Spleen (tissue), 13 donors: Measurements from ENCODE around the gene ABCC8. TPM values are rescaled to one million over a fixed set of nuclear protein-coding genes. Genes with fewer than 3 reads are reported as not detected.

Experiments used
- DNase-seq: peaks from one replicate; pipeline ENCODE4 v3.0.0-alpha.2; 2020
- H3K27ac ChIP-seq, 8 donors: fragments of 200-600 bp; sonication (generic) in 7 of 8; 1 replicate in 4 of 8; 2 replicates in 4 of 8; pipeline versions ENCODE4 v1.5.0 to v1.8.0; 2016 to 2021; ENCODE audit warnings: inconsistent platforms in 4 of 8, mild to moderate bottlenecking in 4 of 8, moderate library complexity in 1 of 8
- H3K27me3 ChIP-seq, 7 donors: fragments of 200-600 bp; sonication (generic) in 6 of 7; replicated peaks in 1 of 7; 1 replicate in 4 of 7; 2 replicates in 3 of 7; pipeline versions ENCODE4 v1.5.0 to v1.8.0; 2016 to 2021; ENCODE audit warnings: inconsistent platforms in 3 of 7, mild to moderate bottlenecking in 1 of 7
- H3K36me3 ChIP-seq, 6 donors: fragments of 200-600 bp; sonication (generic) in 5 of 6; 1 replicate in 4 of 6; 2 replicates in 2 of 6; pipeline versions ENCODE4 v1.5.0 to v1.8.0; 2016 to 2021; ENCODE audit warnings: inconsistent platforms in 2 of 6
- H3K4me1 ChIP-seq, 6 donors: fragments of 200-600 bp; sonication (generic) in 5 of 6; 1 replicate in 3 of 6; 2 replicates in 3 of 6; pipeline versions ENCODE4 v1.5.0 to v1.8.0; 2016 to 2021; ENCODE audit warnings: inconsistent platforms in 3 of 6
- H3K4me3 ChIP-seq, 8 donors: fragments of 200-600 bp; sonication (generic) in 7 of 8; 1 replicate in 4 of 8; 2 replicates in 4 of 8; pipeline versions ENCODE4 v1.5.0 to v1.8.0; 2016 to 2021; ENCODE audit warnings: inconsistent platforms in 4 of 8, mild to moderate bottlenecking in 4 of 8, moderate library complexity in 2 of 8
- H3K9me3 ChIP-seq, 8 donors: fragments of 200-600 bp; sonication (generic) in 7 of 8; 1 replicate in 4 of 8; 2 replicates in 4 of 8; pipeline versions ENCODE4 v1.5.0 to v1.8.0; 2016 to 2021; ENCODE audit warnings: inconsistent platforms in 4 of 8
- CTCF ChIP-seq, 11 experiments: fragments of 200-600 bp in 7 of 11; fragments of 450-650 bp in 4 of 11; sonication (generic) in 4 of 11; IDR thresholded peaks in 8 of 11; conservative IDR thresholded peaks in 3 of 11; 1 replicate in 7 of 11; 2 replicates in 4 of 11; pipeline versions ENCODE4 v1.4.0 to v1.8.0; 2016 to 2021; ENCODE audit warnings: antibody characterized with exemption in 11 of 11, inconsistent platforms in 4 of 11, mild to moderate bottlenecking in 1 of 11
- POLR2A ChIP-seq, 3 donors: fragments of 450-650 bp; IDR thresholded peaks; one replicate each; pipeline ENCODE4 v1.5.1; 2017; ENCODE audit warnings: antibody characterized with exemption in 3 of 3, mild to moderate bottlenecking in 1 of 3
- POLR2AphosphoS5 ChIP-seq, 3 donors: sonication (generic); formaldehyde crosslinking; IDR thresholded peaks; one replicate each; pipeline ENCODE4 v1.5.1; 2017; ENCODE audit warnings: antibody characterized with exemption in 3 of 3
- WGBS, 5 donors: extraction: QIAGEN DNeasy Blood & Tissue Kit in 3 of 5; methylation state at CpG; one replicate each; pipeline versions ENCODE4 v1.1.5 to v1.1.7; 2013 to 2018; 5-methylcytosine and 5-hydroxymethylcytosine counted together
- intact Hi-C: fragments of 100-400 bp; cut with DNase I; formaldehyde crosslinking; loops from one replicate; pipeline ENCODE4 v1.15.0; 2023; ENCODE audit warnings: low total_unique reads
- long read RNA-seq, 2 donors: transcript quantifications; one replicate each; lab custom pipeline, GENCODE V29; 2026
- polyA plus RNA-seq, 3 donors: library from polyadenylated mRNA; stranded (reverse); fragments of 200-250 nt; gene quantifications; one replicate each; pipeline ENCODE4 v1.2.1, GENCODE V29; 2013
- total RNA-seq, 7 donors: library from RNA; depleted of rRNA in 3 of 7; stranded (reverse); fragments of >200 nt in 3 of 7; fragmentation: NEBNext Ultra II Directional in 4 of 7; extraction: Animal tissue kit (Norgen Biotek cat#: 25700) in 4 of 7; gene quantifications; one replicate each; pipeline versions ENCODE4 v1.1.0 to v1.2.1, GENCODE V29; 2016 to 2021
- donor health status: healthy with polysubstance abuse.
- donor health status: DM: no; HTN: no; CAD: no; lungs with moderate emphysema.
- donor health status: DM: no; HTN: no; CAD: no.
- donor health status: Bipolar disorder and iron deficiency.
- donor health status: healthy.
- donor health status: DM: no; HTN: no; CAD: no.
- donor health status: DM: yes; HTN: yes; CAD: no.

Gene ABCC8
- total RNA-seq (1 to 10 TPM in 1 of 7 donors, under 1 TPM in 4, not detected in 2; 0.26 to 1.3 (median 0.52) TPM), polyA plus RNA-seq (under 1 TPM; 0.42 to 0.61 (median 0.44) TPM)
- long read RNA-seq, donor 1: 0 reads
- long read RNA-seq, donor 2: 0 reads

GRCh38 chr11:17476317-17477083 lies at the start of gene ABCC8:
ABCC8 (minus strand) TSS chr11:17476845; CDS start chr11:17476776, 69 bp downstream.
- intact Hi-C loops: no loop called here
- DNase-seq: no peak
- Histone ChIP-seq H3K4me3 (peak within 1 kb of the TSS in 4 of 8 donors; percentile 5 to 47 (median 10)), H3K4me1 (peaks cover 0 to 18% (median 8%) of the 10 kb centered on the region in 6 donors), H3K27me3 (peaks cover 0 to 75% (median 40%) of the 10 kb centered on the region in 7 donors), H3K36me3 (no peaks in the 10 kb centered on the region), H3K27ac (no peak within 1 kb of the TSS), H3K9me3 (no peaks in the 10 kb centered on the region)
- 2 to 5% (median 2%) methylated on average over 17 to 80 of the region's 80 CpGs for WGBS, 5 donors
- TF ChIP-seq POLR2AphosphoS5 (IDR thresholded peaks at IDR 0.05) (no peak), CTCF (IDR thresholded peaks at IDR 0.05 in 8 of 11, conservative IDR thresholded peaks at IDR 0.05 in 3 of 11) (no peak), POLR2A (IDR thresholded peaks at IDR 0.05) (no peak)

GRCh38 chr11:17526326-17526725 lies 49.7 kb upstream of the ABCC8 start:
- TF ChIP-seq POLR2A (IDR thresholded peaks at IDR 0.05) (no peak), POLR2AphosphoS5 (IDR thresholded peaks at IDR 0.05) (no peak), CTCF (IDR thresholded peaks at IDR 0.05 in 8 of 11, conservative IDR thresholded peaks at IDR 0.05 in 3 of 11) (no peak)
- H3K27ac ChIP-seq: no peak overlapping the region
- no peak for DNase-seq
- peaks cover 0 to 16% (median 9%) of the 10 kb centered on the region in 6 donors for H3K4me1 ChIP-seq
- 84 to 93% (median 89%) methylated on average over 9 to 13 of the region's 13 CpGs for WGBS, 5 donors
- H3K27me3 ChIP-seq: peaks cover 0 to 28% (median 0%) of the 10 kb centered on the region in 7 donors
- intact Hi-C loops: no loop called here
- H3K9me3 ChIP-seq: no peaks in the 10 kb centered on the region
- H3K36me3 ChIP-seq: no peaks in the 10 kb centered on the region
- H3K4me3 ChIP-seq: no peak overlapping the region

DNA sequence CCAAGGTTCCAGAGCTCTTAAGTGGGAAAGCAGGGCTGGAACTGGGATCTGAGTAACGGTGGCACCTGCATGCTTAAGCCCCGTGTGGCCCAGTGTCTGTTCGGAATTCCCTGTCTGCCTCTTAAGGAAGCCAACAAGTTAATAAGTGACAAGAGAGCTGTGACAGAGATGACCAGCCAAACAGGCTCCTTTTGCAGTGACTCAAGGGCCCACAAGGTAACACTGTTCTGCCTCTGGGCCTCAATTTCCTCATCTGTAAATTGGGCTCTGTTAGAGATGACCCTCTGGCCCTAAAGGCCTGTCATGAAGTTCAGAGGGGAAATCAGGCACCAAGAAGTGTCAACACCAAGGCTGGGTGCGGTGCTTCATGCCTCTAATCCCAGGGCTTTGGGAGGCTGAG lies 48.9 kb upstream of the ABCC8 start:
- H3K9me3 ChIP-seq: no peaks in the 10 kb centered on the region
- TF ChIP-seq CTCF (IDR thresholded peaks at IDR 0.05 in 8 of 11, conservative IDR thresholded peaks at IDR 0.05 in 3 of 11) (no peak), POLR2AphosphoS5 (IDR thresholded peaks at IDR 0.05) (no peak), POLR2A (IDR thresholded peaks at IDR 0.05) (no peak)
- no peak overlapping the region for H3K4me3 ChIP-seq
- 74 to 95% (median 88%) methylated on average over 4 of the region's 4 CpGs for WGBS, 5 donors
- H3K4me1 ChIP-seq: peaks cover 0 to 16% (median 9%) of the 10 kb centered on the region in 6 donors
- no peak overlapping the region for H3K27ac ChIP-seq
- no peak for DNase-seq
- intact Hi-C loops: no loop called here
- peaks cover 0 to 22% (median 0%) of the 10 kb centered on the region in 7 donors for H3K27me3 ChIP-seq
- no peaks in the 10 kb centered on the region for H3K36me3 ChIP-seq

- no peak overlapping the region for H3K27ac ChIP-seq
- intact Hi-C loops: no loop called here
- TF ChIP-seq POLR2AphosphoS5 (IDR thresholded peaks at IDR 0.05): no peak
- no peak for TF ChIP-seq CTCF (IDR thresholded peaks at IDR 0.05 in 8 of 11, conservative IDR thresholded peaks at IDR 0.05 in 3 of 11)
- no peak for TF ChIP-seq POLR2A (IDR thresholded peaks at IDR 0.05)
- H3K9me3 ChIP-seq: no peaks in the 10 kb centered on the region
- H3K4me3 ChIP-seq: no peak overlapping the region
- no peak for DNase-seq
- peaks cover 0 to 16% (median 9%) of the 10 kb centered on the region in 6 donors for H3K4me1 ChIP-seq
- 88 to 96% (median 95%) methylated on average over 5 to 9 of the region's 9 CpGs for WGBS, 5 donors
- peaks cover 0 to 18% (median 0%) of the 10 kb centered on the region in 7 donors for H3K27me3 ChIP-seq
- H3K36me3 ChIP-seq: no peaks in the 10 kb centered on the region
These were observed 47.6 kb upstream of the ABCC8 start for GRCh38 chr11:17524221-17524620.
